ENCODE measurements around the gene RELT. TPM values are rescaled to one million over a fixed set of nuclear protein-coding genes. Genes with fewer than 3 reads are reported as not detected.

The RELT gene
- total and polyA plus RNA-seq, 9 of the 15 experiments (the other 6 are each of a cell fraction or from before 2014, with no cell fraction given): 1.1 to 20.2 (median 7.4) TPM

GRCh38 chr11:73335204-73335923, 40.8 kb upstream of the RELT start (continued):
- TF ChIP-seq, protein P1, sequence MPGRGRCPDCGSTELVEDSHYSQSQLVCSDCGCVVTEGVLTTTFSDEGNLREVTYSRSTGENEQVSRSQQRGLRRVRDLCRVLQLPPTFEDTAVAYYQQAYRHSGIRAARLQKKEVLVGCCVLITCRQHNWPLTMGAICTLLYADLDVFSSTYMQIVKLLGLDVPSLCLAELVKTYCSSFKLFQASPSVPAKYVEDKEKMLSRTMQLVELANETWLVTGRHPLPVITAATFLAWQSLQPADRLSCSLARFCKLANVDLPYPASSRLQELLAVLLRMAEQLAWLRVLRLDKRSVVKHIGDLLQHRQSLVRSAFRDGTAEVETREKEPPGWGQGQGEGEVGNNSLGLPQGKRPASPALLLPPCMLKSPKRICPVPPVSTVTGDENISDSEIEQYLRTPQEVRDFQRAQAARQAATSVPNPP (IDR thresholded peaks at IDR 0.05; ENCODE audit: borderline replicate concordance, insufficient read depth, insufficient read length): no peak
- TF ChIP-seq TCF3 (CRISPR knock-in tag; IDR thresholded peaks at IDR 0.05): no peak
- no peak for TF ChIP-seq SREBF1 (IDR thresholded peaks at IDR 0.05; ENCODE audit: borderline replicate concordance, low read depth, low read length)
- no peak for TF ChIP-seq ETS1 (conservative IDR thresholded peaks at IDR 0.05; ENCODE audit: control insufficient read depth, low read depth, low read length)
- no peak for TF ChIP-seq SMARCA5 (IDR thresholded peaks at IDR 0.05)
- TF ChIP-seq TCF7L2 (IDR thresholded peaks at IDR 0.05; ENCODE audit: low read depth, low read length): no peak
- TF ChIP-seq CBX1 (IDR thresholded peaks at IDR 0.05; ENCODE audit: low read depth): no peak
- TF ChIP-seq ZNF140 (CRISPR knock-in tag; IDR thresholded peaks at IDR 0.05): no peak
- no peak for TF ChIP-seq SMARCB1 (IDR thresholded peaks at IDR 0.05; ENCODE audit: insufficient read length, low read depth)
- no peak for TF ChIP-seq ZBTB8A (IDR thresholded peaks at IDR 0.05; ENCODE audit: partially characterized antibody)
- no peak for TF ChIP-seq CBX3 (IDR thresholded peaks at IDR 0.05; ENCODE audit: borderline replicate concordance in 1 of 2, low read length in 2 of 2)
- no peak for TF ChIP-seq ZFP91 (CRISPR knock-in tag; IDR thresholded peaks at IDR 0.05)
- TF ChIP-seq PYGO2 (tag; IDR thresholded peaks at IDR 0.05): no peak
- no peak for TF ChIP-seq ATF4 (CRISPR knock-in tag; IDR thresholded peaks at IDR 0.05)
- no peak for TF ChIP-seq PREB (CRISPR knock-in tag; IDR thresholded peaks at IDR 0.05)
- no peak for TF ChIP-seq CBFA2T2 (conservative IDR thresholded peaks at IDR 0.05)
- TF ChIP-seq ATF1 (CRISPR knock-in tag; IDR thresholded peaks at IDR 0.05): no peak
- no peak for TF ChIP-seq ATF1 (tag; IDR thresholded peaks at IDR 0.05)
- peak; percentile 88 for TF ChIP-seq SMC3 (conservative IDR thresholded peaks at IDR 0.05; ENCODE audit: insufficient read depth, low read depth, low read length)
- no peak for TF ChIP-seq ZNF121 (CRISPR knock-in tag; conservative IDR thresholded peaks at IDR 0.05)
- no peak for TF ChIP-seq KAT7 (CRISPR knock-in tag; IDR thresholded peaks at IDR 0.05; ENCODE audit: borderline replicate concordance)
- no peak for TF ChIP-seq RBM25 (IDR thresholded peaks at IDR 0.05; ENCODE audit: low read depth, low read length, severe bottlenecking)
- TF ChIP-seq, protein P2, sequence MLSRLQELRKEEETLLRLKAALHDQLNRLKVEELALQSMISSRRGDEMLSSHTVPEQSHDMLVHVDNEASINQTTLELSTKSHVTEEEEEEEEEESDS (CRISPR knock-in tag; IDR thresholded peaks at IDR 0.05): no peak

Measured in K562 (cell line).